GM21723 (cell line): ENCODE results near the gene CCDC110.

Source experiments
- ATAC-seq: cut with Tn5 transposase; IDR thresholded peaks from one replicate; pipeline ENCODE4 v1.9.1; 2021; ENCODE audit warnings: mild to moderate bottlenecking, moderate library complexity; ENCODE audit not compliant: unreplicated experiment

CCDC110 gene

GRCh38 chr4:185424905-185425646, 46.5 kb downstream of the CCDC110 start:
- peak; percentile 9 for ATAC-seq

DNA sequence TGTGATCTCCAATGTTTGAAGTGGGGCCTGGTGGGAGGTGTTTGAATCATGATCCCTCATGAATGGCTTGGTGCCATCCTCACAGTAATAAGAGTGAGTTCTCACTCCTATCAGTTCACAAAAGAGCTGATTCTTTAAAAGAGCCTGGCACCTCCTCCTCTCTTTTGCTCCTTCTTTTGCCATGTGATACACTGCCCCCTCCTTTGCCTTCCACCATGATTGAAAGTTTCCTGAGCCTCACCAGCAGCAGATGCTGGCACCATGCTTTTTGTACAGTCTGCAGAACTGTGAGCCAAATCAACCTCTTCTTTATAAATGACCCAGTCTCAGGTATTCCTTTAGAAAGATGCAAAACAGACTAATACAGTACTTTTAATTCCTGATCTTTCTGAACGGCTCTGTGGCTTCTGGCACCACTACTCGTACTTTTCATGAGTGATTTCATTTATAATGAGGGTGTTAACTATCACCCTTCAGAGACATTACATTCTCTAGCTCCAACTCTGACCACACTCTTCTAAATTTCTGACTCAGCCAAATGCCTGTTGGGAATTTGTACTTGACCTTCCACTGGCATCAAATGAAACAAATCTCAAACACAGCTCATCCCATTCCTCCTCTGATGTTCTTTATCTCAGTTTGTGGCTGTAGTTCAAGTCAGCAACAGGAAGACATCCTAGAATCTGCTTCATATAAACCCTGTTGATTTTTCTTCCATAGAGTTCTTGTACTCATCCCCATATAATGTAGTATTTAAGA, 50.0 kb downstream of the CCDC110 start:
- ATAC-seq, result no peak

GRCh38 chr4:185416955-185417354, 54.6 kb downstream of the CCDC110 start:
- no peak for ATAC-seq

DNA sequence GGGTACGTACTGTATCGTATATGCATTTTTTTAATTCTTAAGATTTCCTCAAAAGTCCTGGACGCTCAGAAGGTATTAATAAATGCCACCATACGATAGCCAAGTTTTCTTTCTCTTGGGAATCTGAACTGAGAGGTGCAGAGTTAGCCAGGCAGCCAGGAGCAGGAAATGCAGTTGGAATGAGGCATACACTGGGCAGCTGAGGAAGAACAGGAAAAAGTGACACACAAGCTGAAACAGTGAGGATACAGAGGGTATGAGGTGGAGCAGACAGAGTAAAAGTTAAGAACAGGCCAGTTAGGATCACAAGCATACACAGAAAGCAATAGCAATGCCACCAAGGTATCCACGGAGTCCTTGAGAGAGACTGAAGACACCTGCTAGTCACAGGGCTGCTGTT, 59.1 kb downstream of the CCDC110 start:
- no peak for ATAC-seq

DNA sequence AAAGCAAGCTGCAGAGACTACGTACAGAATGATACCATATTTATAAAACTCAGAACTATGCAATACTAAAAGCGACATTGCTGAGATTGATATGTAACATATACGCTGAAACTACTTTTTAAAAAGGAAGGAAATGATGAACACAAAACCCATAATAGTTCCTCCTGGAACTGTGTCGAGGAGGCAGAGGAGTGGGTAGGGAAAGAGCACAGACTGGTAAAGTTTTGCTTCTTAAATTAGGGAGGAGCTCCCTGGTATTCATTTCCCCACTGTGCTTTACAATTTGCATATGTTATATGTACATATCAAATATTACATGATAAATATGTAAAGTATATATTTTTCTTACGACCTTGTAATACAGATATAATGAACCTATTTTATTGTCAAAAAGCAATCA, 59.7 kb downstream of the CCDC110 start:
- ATAC-seq, result no peak

DNA sequence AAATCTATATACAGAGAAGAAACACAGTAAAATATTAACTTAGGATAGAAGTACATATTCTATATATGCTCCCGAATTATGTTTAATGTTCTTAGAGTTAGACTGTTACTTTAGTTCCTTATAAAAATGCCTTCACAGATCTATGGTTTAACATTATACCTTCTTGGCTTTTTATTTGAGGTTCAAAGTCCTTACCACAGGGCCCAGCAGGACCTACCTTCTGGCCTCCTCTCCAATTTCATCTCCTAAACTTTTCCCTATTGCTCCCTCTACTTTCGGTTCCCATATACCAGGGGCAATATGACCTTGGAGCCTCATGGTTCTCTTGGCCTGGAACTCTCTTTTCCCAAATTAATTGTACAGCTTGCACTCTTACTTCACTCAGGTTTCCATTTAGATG, 63.1 kb downstream of the CCDC110 start:
- ATAC-seq, result no peak

- ATAC-seq, result no peak
Measured at GRCh38 chr4:185405296-185405999, 66.1 kb downstream of the CCDC110 start.

- no peak for ATAC-seq
Measured at GRCh38 chr4:185404031-185404430, 67.5 kb downstream of the CCDC110 start.

DNA sequence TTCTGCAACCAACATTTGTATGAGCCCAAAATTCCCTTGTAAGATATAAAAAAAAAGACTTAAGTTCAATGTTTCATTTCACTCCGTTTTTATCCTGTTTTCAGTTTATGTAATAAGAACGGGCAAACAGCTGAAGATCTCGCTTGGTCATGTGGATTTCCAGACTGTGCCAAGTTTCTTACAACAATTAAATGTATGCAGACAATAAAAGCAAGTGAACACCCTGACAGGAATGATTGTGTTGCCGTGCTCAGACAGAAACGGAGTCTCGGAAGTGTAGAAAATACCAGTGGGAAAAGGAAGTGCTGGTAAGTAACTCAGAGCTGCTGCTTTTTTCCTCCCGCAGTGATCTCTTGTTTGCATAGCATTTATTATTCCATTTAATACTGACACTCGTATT, 72.1 kb downstream of the CCDC110 start:
- ATAC-seq, result no peak

DNA sequence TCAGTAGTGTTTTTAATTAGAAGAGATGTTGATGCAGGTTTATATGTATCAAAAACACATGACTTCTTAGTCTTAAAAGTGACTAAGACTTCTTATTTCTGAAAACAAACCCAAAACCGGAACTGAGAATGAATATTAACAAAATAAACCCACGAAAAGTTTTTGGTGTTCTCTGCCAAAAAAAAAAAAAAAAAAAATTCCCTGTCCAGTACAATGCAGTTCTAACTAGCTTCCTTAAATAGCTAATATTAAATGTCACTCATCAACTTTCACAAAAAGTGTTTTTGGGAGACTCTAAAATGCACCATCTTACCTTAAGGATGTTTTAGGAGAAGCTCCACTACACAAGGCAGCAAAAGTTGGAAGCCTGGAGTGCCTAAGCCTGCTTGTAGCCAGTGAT, 72.9 kb downstream of the CCDC110 start:
- ATAC-seq, result no peak

DNA sequence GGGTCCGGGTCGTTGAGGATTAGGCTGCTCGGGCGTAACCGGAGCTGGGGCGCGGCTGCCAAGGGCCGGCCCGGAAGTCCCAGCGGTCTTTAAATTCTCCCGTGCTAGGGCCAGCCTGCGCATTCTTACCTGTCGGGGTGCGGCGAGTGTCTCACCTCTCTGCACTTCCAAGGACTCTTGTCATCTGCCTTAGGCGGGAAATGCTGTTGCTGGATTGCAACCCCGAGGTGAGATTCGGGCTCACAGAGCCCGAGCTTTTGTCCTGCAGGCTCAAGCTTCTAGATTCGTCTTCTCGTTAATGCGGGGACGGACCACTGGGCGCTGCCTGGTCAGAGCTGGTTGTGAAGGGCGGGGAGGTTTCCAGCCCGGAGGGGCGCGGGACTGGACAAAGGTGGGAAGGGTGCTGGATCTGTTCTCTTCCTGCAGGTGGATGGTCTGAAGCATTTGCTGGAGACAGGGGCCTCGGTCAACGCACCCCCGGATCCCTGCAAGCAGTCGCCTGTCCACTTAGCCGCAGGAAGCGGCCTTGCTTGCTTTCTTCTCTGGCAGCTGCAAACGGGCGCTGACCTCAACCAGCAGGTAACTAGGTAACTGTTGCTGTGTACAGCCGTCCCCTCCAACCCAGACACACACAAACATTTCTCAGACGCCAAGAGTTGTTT, 74.7 kb downstream of the CCDC110 start, which contains the start of gene ANKRD37:
TSS of gene ANKRD37 (plus strand) at position 118 of the 662 bp plus-strand sequence. CDS start at position 201, 83 bp downstream.
- peak; percentile 1 for ATAC-seq

GRCh38 chr4:185395956-185396723, 75.4 kb downstream of the CCDC110 start:
- ATAC-seq, result peak; percentile 77

DNA sequence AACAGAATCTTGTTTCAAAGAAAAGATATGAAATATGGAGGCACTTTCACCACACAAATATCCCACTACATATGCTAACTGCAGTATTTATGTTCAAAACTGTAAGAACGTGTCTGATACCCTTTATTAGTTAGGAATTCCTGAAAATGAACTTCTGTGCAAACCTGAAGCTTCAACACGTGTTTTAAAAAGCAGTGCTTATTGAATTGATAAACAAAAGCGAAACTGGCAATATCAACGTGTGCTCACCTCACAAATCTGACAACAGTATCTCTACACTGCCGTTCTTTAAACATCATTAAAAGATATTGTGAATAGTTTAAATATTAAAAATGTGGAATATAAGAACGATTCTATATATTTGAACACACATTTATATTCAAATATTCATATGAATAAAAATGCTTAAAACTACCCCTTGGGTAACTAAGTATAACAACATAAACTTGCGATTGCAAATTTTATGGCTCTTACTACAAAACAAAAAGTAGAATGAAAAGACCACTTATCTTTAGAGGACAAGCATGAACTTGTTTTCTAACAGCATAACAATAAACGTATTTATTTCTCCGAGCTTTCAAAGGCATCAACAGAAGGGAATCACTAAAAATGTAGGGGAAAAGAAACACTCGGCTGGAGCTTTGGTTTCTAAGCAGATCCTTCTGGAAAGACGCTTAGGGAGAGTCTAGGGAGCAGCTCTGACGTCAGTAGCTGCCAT, 76.1 kb downstream of the CCDC110 start, which contains the start of gene LRP2BP:
TSS of gene LRP2BP (minus strand) at position 687 of the 718 bp plus-strand sequence. CDS start 17,738 bp downstream, outside the sequence.
- ATAC-seq, result no peak
